ENCODE results near the gene SLC1A4.

GRCh38 chr2:64988420-64989125, 626 bp upstream of the SLC1A4 start:
- TF ChIP-seq POLR2A (IDR thresholded peaks at IDR 0.05) (peak; percentile 36 to 51), EP300 (IDR thresholded peaks at IDR 0.05) (no peak), POLR2AphosphoS5 (IDR thresholded peaks at IDR 0.05) (peak; percentile 36 to 84 (median 72))
- TF ChIP-seq, protein P1, sequence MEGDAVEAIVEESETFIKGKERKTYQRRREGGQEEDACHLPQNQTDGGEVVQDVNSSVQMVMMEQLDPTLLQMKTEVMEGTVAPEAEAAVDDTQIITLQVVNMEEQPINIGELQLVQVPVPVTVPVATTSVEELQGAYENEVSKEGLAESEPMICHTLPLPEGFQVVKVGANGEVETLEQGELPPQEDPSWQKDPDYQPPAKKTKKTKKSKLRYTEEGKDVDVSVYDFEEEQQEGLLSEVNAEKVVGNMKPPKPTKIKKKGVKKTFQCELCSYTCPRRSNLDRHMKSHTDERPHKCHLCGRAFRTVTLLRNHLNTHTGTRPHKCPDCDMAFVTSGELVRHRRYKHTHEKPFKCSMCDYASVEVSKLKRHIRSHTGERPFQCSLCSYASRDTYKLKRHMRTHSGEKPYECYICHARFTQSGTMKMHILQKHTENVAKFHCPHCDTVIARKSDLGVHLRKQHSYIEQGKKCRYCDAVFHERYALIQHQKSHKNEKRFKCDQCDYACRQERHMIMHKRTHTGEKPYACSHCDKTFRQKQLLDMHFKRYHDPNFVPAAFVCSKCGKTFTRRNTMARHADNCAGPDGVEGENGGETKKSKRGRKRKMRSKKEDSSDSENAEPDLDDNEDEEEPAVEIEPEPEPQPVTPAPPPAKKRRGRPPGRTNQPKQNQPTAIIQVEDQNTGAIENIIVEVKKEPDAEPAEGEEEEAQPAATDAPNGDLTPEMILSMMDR (IDR thresholded peaks at IDR 0.05): peak; percentile 36 to 68 (median 56)

All from sigmoid colon (tissue), 4 donors.